ENCODE measurements around the gene NUDT4B.
"Not testable (repeated sequence)": the region's sequence is repeated elsewhere in the genome, so short reads cannot be mapped to it uniquely, and the experiment has no call there.

The NUDT4B gene

DNA sequence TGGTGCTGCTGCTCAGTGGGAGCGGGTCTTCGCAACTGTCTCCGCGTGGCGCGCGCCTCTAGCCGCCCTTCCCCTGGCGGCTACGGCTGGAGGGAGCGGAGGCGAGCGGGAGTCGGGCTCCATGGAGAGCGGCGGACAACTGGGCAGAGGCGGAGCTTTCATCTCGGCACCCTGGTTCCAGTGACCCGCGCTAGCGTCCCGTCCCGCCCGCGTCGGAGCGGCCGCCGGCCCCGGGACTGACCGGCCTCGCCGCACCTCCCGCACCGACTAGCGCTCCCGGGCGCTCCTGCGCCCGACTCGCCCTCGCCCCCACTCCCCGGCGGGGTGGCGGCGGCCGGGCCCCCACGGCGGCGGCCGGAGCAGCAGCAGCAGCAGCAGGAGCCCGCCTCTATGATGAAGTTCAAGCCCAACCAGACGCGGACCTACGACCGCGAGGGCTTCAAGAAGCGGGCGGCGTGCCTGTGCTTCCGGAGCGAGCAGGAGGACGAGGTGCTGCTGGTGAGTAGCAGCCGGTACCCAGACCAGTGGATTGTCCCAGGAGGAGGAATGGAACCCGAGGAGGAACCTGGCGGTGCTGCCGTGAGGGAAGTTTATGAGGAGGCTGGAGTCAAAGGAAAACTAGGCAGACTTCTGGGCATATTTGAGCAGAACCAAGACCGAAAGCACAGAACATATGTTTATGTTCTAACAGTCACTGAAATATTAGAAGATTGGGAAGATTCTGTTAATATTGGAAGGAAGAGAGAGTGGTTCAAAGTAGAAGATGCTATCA is at the start of gene NUDT4B:
Gene NUDT4B, plus strand, starts transcription at position 212 of the 772 bp plus-strand sequence. Its CDS starts 179 bp downstream, at position 391.
- DNase-seq, result not testable (repeated sequence)

- DNase-seq, result not testable (repeated sequence)
These were observed 49.2 kb upstream of the NUDT4B start for GRCh38 chr1:148699357-148699756.

- not testable (repeated sequence) for DNase-seq
These were observed 46.3 kb upstream of the NUDT4B start for GRCh38 chr1:148702242-148702641.

GRCh38 chr1:148703973-148704591 is 44.5 kb upstream of the NUDT4B start:
- DNase-seq, result not testable (repeated sequence)

DNA sequence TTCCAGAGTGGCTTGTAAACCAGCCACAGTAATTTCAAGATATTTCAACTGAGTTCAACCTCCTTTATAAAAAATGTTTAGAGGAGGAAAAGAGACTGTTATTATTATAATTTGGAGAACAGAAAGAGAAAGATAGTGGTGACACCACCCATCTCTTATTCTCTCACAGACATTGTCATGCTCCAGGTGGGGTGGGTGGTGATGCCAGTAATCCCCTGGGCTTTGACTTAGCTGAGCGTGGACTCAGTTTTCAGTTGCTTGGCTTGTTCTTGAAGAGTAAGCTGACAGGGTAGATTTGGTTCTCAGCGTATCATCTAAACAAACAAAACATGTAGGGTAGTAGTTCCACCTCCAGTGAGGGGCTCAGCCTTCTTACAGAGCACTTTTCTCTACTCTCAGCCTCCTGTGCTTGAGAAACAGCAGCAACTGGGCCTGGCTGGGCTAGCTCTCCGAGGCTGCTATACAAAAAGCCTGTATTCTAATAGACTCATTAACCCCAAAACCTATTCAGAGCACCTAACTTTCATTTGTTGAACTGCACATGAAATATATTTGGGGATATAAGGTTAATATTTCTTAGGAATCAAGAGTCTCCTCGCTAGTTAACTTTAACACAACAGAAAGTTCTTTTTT is 43.1 kb upstream of the NUDT4B start:
- DNase-seq, result not testable (repeated sequence)

DNA sequence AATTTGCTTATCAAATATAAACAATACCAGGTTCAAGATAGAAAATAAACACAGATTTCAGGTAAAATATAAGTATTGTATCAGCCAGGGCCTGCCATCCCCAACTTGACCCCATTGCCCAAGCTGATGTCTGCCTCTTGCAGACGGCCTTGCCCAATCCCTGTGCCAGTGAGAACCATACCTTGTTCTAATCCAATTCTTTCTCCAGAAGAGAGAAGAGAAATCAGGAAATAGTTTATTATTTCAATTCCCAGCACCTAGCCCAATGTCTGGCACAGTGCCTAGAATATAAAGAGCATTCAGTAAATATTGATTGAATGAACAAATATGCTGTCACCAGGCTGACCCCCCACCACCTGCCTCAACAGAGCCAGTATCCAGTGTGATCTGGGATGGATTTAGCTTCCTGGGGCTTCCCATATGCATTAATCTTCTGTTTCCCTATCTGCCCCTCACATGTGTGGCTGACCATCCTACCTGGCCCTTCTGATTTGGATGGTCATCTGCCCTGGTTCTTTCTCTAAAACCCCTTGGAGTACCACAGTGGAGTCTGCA is 39.7 kb upstream of the NUDT4B start:
- DNase-seq, result not testable (repeated sequence)

GRCh38 chr1:148710772-148711523 is 37.6 kb upstream of the NUDT4B start:
- DNase-seq, result not testable (repeated sequence)

DNA sequence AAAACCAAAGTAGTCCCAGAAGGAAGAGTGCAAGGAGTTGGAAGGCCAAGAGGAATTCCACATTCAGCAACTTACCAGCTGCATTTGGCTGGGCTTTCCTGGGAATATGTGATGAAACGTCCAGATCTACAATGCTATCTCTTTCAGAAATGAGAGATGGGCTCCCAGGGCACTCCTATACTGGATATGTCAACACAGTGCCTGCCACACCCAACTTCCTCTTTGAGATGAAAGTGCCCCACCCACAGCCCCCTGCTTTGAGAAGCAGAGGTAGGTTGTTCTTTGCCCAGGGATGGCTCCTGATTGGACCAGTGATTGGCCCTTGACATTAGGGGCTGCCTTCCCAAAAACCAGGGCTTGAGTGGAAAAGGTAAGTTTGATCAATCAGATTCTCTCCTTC is 36.2 kb upstream of the NUDT4B start:
- DNase-seq, result not testable (repeated sequence)

GRCh38 chr1:148715518-148715917 is 33.1 kb upstream of the NUDT4B start:
- not testable (repeated sequence) for DNase-seq

- DNase-seq, result not testable (repeated sequence)
These were observed 31.5 kb upstream of the NUDT4B start for GRCh38 chr1:148716966-148717520.

GRCh38 chr1:148720918-148721317 is 27.7 kb upstream of the NUDT4B start:
- not testable (repeated sequence) for DNase-seq

DNA sequence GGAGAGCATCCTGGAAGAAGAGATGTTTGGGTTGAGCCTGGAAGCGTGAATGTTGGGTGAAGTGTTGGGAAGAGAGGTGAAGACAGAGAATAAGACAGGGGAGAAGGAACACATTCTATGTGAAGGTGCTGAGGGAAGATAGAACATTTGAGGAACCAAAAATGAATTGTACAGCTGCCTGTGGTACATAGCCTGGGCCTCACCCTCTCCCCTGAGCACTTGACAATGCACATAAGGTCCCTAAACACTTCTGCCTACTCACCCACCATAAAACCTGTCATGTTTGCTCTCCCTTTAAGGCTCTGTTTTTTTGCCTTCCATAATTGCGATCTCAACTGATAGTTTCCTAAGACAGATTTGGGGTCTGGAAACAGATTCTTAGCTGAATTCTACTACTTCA is 25.8 kb upstream of the NUDT4B start:
- not testable (repeated sequence) for DNase-seq

GRCh38 chr1:148723515-148723914 is 25.1 kb upstream of the NUDT4B start:
- not testable (repeated sequence) for DNase-seq

- not testable (repeated sequence) for DNase-seq
These were observed 23.7 kb upstream of the NUDT4B start for GRCh38 chr1:148724872-148725271.

DNA sequence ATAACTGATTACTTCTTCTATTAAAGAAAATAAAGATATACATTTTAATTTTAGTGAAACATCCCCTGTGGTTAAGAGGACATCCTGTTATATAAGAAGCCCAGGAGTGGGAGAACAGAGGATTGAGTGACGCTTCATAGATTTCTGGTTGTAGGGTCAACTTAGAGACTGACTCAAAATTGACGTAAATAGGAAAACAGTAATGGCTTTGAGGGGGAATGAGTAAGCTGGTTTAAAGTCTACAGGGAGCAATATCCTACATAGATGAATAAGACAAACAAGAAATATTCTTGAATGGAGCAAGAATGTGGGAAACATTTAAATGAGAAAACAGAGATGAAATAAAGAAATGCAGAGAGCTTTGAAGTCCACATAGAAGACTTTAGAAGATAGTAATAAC is 20.7 kb upstream of the NUDT4B start:
- not testable (repeated sequence) for DNase-seq

GRCh38 chr1:148729128-148729527 is 19.4 kb upstream of the NUDT4B start:
- DNase-seq, result not testable (repeated sequence)

DNA sequence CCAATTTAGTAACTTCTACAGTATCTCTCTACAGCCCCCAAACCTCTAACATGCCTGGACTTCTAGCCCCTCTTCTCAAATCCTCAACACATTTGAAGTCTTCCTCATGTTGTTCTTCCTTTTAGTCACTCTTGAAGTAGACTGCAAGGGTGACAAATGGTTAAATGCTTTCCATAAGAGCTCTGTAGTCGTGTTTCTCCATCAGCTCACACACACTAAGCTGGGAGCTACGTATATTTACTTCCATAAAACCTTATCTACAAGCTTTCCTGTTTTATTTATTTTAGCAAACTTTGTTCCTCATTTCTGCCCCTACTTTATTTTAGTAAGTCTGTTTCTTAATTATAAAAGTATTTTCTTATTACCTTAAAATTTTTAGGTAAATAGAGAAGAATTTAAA is 19.0 kb upstream of the NUDT4B start:
- not testable (repeated sequence) for DNase-seq

DNA sequence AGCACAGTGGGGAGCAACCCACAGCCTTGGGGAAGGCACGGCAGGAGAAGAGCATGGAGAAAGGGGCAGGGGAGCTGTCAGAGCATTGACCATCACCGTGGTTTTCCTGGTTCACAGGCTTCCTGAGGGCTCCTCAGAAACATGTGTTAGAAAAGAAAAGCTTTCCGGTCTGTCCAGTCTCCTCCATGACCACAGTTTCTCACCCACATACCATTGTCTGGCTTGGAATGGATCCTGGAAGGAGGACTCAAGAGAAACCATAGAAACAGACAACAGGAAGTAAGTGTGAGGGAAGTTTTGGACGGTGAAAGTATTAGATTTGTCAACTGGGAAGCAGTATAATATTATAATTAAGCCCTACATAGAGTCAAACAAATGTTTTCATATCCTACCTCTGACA is 16.3 kb upstream of the NUDT4B start:
- DNase-seq, result not testable (repeated sequence)

GRCh38 chr1:148733585-148734310 is 14.8 kb upstream of the NUDT4B start:
- not testable (repeated sequence) for DNase-seq

DNA sequence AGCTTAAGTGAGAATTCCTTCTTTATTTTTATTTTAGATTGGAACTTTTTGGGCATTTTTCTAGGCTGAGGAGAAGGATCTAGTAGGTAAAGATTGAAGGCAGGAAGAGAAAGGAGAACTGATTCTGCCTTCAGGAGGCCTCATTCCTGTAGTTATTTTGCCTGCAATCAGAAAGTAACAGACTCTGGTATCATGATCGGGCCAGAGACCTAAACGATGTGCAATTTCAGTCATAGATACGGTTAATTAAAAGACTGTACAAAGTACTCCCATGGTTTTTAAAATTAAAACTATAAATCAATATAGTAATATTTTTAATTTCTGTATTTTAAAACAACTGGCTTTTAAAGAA is 14.3 kb upstream of the NUDT4B start:
- not testable (repeated sequence) for DNase-seq

- DNase-seq, result not testable (repeated sequence)
These were observed 13.0 kb upstream of the NUDT4B start for GRCh38 chr1:148735538-148735937.

DNA sequence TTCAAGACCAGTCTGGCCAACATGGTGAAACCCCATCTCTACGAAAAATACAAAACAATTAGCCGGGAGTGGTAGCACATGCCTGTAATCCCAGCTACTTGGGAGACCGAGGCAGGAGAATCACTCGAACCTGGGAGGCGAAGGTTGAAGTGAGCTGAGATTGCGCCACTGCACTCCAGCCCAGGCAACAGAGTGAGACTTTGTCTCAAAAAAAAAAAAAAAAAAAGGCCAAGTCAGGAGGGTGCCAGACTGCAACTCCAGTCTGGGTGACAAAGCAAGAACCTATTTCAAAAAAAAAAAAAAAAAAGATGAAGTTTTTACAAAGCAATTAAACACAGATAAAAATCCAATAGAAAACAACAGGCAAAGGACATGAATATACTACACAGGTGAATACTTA is 9.9 kb upstream of the NUDT4B start:
- DNase-seq, result not testable (repeated sequence)

Measured in NCI-H2227 treated with DMSO at 0.1 percent for 48 hours (cell line).